ENCODE measurements around the gene KCNQ1. TPM values are rescaled to one million over a fixed set of nuclear protein-coding genes. Genes with fewer than 3 reads are reported as not detected.
A peak's percentile ranks its signal among the peaks of the same experiment; 100 is the strongest.

The KCNQ1 gene, protein sequence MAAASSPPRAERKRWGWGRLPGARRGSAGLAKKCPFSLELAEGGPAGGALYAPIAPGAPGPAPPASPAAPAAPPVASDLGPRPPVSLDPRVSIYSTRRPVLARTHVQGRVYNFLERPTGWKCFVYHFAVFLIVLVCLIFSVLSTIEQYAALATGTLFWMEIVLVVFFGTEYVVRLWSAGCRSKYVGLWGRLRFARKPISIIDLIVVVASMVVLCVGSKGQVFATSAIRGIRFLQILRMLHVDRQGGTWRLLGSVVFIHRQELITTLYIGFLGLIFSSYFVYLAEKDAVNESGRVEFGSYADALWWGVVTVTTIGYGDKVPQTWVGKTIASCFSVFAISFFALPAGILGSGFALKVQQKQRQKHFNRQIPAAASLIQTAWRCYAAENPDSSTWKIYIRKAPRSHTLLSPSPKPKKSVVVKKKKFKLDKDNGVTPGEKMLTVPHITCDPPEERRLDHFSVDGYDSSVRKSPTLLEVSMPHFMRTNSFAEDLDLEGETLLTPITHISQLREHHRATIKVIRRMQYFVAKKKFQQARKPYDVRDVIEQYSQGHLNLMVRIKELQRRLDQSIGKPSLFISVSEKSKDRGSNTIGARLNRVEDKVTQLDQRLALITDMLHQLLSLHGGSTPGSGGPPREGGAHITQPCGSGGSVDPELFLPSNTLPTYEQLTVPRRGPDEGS
- 3.4 and 4.0 TPM in 2 replicates for total RNA-seq

DNA sequence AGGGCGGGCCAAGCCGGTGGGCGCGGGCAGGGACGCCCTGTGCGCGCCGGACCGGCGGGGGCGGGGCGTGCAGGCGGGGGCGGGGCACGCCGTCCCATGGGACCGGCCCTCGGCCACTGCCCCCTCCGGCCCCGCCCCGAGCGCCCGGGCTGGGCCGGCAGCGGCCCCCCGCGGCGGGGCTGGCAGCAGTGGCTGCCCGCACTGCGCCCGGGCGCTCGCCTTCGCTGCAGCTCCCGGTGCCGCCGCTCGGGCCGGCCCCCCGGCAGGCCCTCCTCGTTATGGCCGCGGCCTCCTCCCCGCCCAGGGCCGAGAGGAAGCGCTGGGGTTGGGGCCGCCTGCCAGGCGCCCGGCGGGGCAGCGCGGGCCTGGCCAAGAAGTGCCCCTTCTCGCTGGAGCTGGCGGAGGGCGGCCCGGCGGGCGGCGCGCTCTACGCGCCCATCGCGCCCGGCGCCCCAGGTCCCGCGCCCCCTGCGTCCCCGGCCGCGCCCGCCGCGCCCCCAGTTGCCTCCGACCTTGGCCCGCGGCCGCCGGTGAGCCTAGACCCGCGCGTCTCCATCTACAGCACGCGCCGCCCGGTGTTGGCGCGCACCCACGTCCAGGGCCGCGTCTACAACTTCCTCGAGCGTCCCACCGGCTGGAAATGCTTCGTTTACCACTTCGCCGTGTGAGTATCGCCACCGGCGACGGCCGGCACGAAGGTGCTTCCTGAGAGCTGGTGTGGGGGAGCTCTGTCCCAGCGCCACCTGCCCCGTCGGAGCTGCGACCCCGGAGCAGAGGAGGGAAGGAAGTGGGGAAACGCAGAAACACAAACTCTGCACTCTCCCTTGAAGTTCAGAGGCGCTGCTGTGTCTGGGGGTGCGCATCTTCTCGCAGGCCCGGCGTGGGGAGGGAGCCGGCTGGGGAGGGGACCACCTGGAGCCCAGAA, at the start of gene KCNQ1:
Gene KCNQ1 (plus strand): TSS at position 188 of the 925 bp plus-strand sequence. CDS start 91 bp downstream, at position 279.
- Mint-ChIP-seq H3K36me3 (ENCODE audit: low read depth) (no peaks in the 10 kb centered on the region), H3K4me1 (ENCODE audit: low read depth) (peaks cover 18% of the 10 kb centered on the region), H3K9me3 (no peaks in the 10 kb centered on the region), H3K4me3 (ENCODE audit: low read depth) (peak within 1 kb of the TSS; percentile 82), H3K27me3 (ENCODE audit: low read depth) (peaks cover 12% of the 10 kb centered on the region), H3K27ac (no peak within 1 kb of the TSS)
- peak; percentile 40 for DNase-seq (ENCODE audit: low spot score)
- intact Hi-C loops (cut with micrococcal nuclease) = loop anchor here (1.0 to 2.0 kb wide), 2 partner anchors 45 to 68 kb away; partner anchors contain the start of genes CD81 and TSSC4

DNA sequence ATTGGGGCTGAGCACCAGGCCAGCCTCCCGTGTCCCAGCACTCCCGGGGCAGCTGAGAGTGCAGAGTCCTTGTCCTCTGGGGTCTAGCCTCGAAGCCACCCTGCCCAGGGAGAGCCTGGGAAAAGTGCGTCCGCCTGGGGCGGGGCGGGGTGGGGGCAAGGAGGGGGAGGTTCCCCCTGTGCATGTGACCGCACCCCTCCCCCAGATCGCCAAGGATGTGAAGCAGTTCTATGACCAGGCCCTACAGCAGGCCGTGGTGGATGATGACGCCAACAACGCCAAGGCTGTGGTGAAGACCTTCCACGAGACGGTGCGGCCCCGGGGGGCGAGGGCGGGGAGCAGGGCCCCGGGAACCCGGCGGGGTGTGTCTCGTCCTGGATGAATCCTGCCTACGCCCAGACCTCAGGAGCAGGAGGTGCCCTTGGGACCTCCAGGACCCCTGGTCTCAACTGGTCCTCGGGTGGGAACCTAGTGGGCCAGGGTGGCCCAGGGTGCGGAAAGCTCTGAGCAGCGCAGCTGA, 49.5 kb upstream of the KCNQ1 start:
- no peak for DNase-seq (ENCODE audit: low spot score)
- H3K36me3 Mint-ChIP-seq (ENCODE audit: low read depth) = peaks cover 14% of the 10 kb centered on the region
- no peaks in the 10 kb centered on the region for H3K27me3 Mint-ChIP-seq (ENCODE audit: low read depth)
- peaks cover 5% of the 10 kb centered on the region for H3K4me1 Mint-ChIP-seq (ENCODE audit: low read depth)
- no peak overlapping the region for H3K27ac Mint-ChIP-seq
- intact Hi-C loops (cut with micrococcal nuclease) = no loop called here
- H3K9me3 Mint-ChIP-seq = no peaks in the 10 kb centered on the region
- H3K4me3 Mint-ChIP-seq (ENCODE audit: low read depth) = no peak overlapping the region

DNA sequence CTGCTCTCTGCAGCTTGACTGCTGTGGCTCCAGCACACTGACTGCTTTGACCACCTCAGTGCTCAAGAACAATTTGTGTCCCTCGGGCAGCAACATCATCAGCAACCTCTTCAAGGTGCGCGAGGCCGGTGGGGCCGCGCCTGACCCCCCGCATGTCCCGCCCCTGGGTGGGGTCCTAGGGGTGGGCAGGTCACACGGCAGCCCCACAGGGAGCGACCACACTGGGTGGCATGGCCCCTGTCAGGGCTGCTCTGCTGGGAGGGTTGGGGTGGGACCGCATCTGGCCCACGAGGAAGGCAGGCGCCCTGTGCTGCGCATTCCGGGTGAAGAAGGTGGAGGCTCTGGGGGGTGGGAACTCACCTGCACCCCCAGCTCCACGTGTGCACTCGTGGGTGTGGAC, 49.0 kb upstream of the KCNQ1 start:
- intact Hi-C loops (cut with micrococcal nuclease) = no loop called here
- no peak overlapping the region for H3K27ac Mint-ChIP-seq
- no peaks in the 10 kb centered on the region for H3K27me3 Mint-ChIP-seq (ENCODE audit: low read depth)
- no peak overlapping the region for H3K4me3 Mint-ChIP-seq (ENCODE audit: low read depth)
- peaks cover 12% of the 10 kb centered on the region for H3K36me3 Mint-ChIP-seq (ENCODE audit: low read depth)
- no peaks in the 10 kb centered on the region for H3K9me3 Mint-ChIP-seq
- no peak for DNase-seq (ENCODE audit: low spot score)
- H3K4me1 Mint-ChIP-seq (ENCODE audit: low read depth) = peaks cover 5% of the 10 kb centered on the region

DNA sequence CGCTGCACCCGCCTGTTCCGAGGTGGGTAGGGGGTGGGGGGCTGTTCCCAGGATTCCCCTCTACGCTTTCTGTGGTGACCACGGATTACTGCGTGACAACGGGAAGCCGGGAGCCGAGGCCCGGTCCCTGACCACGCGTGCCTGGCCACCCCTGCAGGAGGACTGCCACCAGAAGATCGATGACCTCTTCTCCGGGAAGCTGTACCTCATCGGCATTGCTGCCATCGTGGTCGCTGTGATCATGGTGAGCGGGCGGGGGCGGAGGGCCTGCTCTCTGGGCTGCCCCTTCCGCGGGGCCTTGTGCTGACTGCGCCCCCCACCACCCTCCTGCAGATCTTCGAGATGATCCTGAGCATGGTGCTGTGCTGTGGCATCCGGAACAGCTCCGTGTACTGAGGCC, 48.3 kb upstream of the KCNQ1 start:
- H3K4me3 Mint-ChIP-seq (ENCODE audit: low read depth) = no peak overlapping the region
- intact Hi-C loops (cut with micrococcal nuclease) = no loop called here
- no peak overlapping the region for H3K27ac Mint-ChIP-seq
- no peaks in the 10 kb centered on the region for H3K9me3 Mint-ChIP-seq
- DNase-seq (ENCODE audit: low spot score) = no peak
- H3K27me3 Mint-ChIP-seq (ENCODE audit: low read depth) = no peaks in the 10 kb centered on the region
- H3K36me3 Mint-ChIP-seq (ENCODE audit: low read depth) = peaks cover 14% of the 10 kb centered on the region
- peaks cover 7% of the 10 kb centered on the region for H3K4me1 Mint-ChIP-seq (ENCODE audit: low read depth)

DNA sequence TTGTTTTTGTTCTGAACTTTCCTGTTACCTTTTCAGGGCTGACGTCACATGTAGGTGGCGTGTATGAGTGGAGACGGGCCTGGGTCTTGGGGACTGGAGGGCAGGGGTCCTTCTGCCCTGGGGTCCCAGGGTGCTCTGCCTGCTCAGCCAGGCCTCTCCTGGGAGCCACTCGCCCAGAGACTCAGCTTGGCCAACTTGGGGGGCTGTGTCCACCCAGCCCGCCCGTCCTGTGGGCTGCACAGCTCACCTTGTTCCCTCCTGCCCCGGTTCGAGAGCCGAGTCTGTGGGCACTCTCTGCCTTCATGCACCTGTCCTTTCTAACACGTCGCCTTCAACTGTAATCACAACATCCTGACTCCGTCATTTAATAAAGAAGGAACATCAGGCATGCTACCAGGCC, 47.8 kb upstream of the KCNQ1 start:
- intact Hi-C loops (cut with micrococcal nuclease) = no loop called here
- Mint-ChIP-seq H3K9me3 (no peaks in the 10 kb centered on the region), H3K27me3 (ENCODE audit: low read depth) (no peaks in the 10 kb centered on the region), H3K4me3 (ENCODE audit: low read depth) (no peak overlapping the region), H3K4me1 (ENCODE audit: low read depth) (peaks cover 8% of the 10 kb centered on the region), H3K27ac (no peak overlapping the region), H3K36me3 (ENCODE audit: low read depth) (peaks cover 16% of the 10 kb centered on the region)
- no peak for DNase-seq (ENCODE audit: low spot score)

DNA sequence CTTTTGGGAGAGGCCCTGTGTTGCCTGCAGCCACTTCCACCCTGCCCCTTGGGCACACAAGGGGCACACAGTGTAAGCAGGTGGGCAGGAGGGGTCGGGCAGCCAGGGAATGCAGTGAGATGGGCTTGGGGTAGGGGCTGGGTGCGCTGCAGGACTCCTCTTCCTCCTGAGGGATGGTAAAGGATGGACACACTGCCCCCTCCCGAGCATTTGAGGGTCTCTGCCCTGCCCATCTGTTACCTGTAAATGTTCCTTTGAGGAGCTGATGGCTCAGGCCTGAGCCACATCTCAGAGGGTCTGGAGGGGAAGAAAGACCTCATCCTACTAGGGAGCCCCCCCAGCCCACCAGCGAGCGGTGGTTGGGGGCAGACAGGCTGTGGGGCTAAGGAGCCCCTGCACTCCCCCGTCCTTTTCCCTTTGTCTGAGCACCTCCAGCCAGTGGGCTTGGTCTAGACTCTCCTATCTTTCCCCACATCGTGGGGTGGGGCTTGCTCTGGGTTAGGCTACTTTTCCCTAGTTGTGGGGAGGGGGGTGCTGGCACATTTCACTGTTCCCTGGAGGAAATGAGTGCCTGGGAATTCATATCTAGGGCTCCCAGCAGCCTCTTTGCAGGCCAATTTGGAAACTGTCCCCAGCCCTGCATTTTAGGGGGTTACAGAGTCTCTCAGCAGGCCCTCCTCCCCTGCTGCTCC, 46.0 kb upstream of the KCNQ1 start:
- intact Hi-C loops (cut with micrococcal nuclease) = no loop called here
- H3K36me3 Mint-ChIP-seq (ENCODE audit: low read depth) = peaks cover 25% of the 10 kb centered on the region
- peaks cover 8% of the 10 kb centered on the region for H3K4me1 Mint-ChIP-seq (ENCODE audit: low read depth)
- no peaks in the 10 kb centered on the region for H3K9me3 Mint-ChIP-seq
- H3K27me3 Mint-ChIP-seq (ENCODE audit: low read depth) = no peaks in the 10 kb centered on the region
- DNase-seq (ENCODE audit: low spot score) = no peak
- H3K4me3 Mint-ChIP-seq (ENCODE audit: low read depth) = peak overlapping the region; percentile 95
- H3K27ac Mint-ChIP-seq = peak overlapping the region; percentile 83

DNA sequence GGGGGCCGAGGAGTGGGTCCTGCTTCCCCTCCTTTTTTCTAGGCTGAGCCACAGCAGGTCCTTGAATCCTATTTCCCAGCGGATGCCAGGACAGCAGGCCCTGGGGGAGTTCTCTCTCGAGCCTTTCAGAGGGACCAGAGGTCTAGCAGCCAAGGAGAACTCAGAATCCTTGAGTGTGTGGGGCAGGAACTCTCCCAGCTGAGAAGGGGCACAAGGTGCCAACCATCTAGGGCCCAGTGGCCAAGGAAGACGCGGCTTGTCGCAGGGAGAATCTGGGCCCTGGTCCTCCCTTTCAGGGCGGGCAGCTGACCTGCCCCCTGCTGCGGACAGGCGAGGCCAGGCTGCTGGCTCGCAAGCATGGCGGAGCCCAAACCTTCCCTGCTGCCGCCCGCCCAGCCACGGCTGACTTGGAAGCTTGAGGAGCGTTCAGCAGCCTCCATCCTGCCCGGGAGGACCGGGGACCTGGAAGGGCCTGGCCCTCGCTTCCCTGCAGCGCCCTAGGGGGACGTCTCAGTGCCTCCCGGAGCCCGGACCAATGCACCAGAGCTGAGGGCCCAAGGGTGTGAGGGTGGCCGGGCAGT, 45.2 kb upstream of the KCNQ1 start:
- DNase-seq (ENCODE audit: low spot score) = no peak
- Mint-ChIP-seq H3K4me1 (ENCODE audit: low read depth) (peaks cover 8% of the 10 kb centered on the region), H3K9me3 (no peaks in the 10 kb centered on the region), H3K27me3 (ENCODE audit: low read depth) (no peaks in the 10 kb centered on the region), H3K4me3 (ENCODE audit: low read depth) (peak overlapping the region; percentile 95), H3K27ac (peak overlapping the region; percentile 83), H3K36me3 (ENCODE audit: low read depth) (peaks cover 27% of the 10 kb centered on the region)
- intact Hi-C loops (cut with micrococcal nuclease) = loop anchor here (1.0 to 10.0 kb wide), 6 partner anchors 22 to 1398 kb away; partner anchors contain the start of genes BRSK2, CD81, KCNQ1 and NUP98

DNA sequence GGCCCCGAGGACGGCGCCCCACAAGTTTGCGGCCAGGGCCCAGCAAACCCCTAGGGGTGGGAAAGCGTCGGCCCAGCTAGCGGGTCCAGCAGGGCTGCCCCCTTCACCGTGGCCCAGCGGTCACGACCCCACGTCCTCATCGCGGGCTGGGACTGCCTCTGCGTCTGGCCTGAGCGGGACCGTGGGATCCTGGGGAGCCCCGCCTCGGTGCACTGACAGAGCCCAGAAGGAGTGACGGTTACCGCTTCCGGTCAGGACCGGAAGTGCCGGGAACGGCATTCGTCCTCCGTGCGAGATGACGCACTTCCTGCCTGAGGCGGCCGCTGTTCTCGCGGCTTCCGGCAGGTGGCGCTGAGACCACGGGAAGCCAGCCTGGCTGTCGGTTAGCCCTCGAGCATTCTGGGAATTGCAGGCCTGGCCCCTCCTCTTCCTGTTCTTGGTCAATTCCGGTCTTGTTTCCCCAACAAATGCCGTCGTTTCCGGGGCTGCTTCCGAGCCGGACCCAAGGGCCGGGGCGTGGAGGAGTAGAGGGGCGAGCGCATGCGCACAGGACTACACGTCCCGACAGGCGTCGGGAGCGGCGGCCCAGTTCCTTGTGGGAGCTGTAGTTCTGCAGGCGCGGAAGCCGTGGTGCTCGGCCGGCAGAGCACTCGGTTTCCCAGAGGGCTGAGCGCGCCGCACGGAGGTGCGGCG, 44.6 kb upstream of the KCNQ1 start, which contains the start of gene TSSC4:
Gene TSSC4 (plus strand): TSS at position 682 of the 693 bp plus-strand sequence. CDS start 1,884 bp downstream, outside the sequence.
- H3K4me1 Mint-ChIP-seq (ENCODE audit: low read depth) = peaks cover 8% of the 10 kb centered on the region
- H3K4me3 Mint-ChIP-seq (ENCODE audit: low read depth) = peak within 1 kb of the TSS; percentile 95
- H3K36me3 Mint-ChIP-seq (ENCODE audit: low read depth) = peaks cover 27% of the 10 kb centered on the region
- H3K9me3 Mint-ChIP-seq = no peaks in the 10 kb centered on the region
- intact Hi-C loops (cut with micrococcal nuclease) = loop anchor here (1.0 to 10.0 kb wide), 6 partner anchors 23 to 1397 kb away; partner anchors contain the start of genes BRSK2, CD81, KCNQ1 and NUP98
- peak; percentile 100 for DNase-seq (ENCODE audit: low spot score)
- H3K27me3 Mint-ChIP-seq (ENCODE audit: low read depth) = no peaks in the 10 kb centered on the region
- H3K27ac Mint-ChIP-seq = peak within 1 kb of the TSS; percentile 83

DNA sequence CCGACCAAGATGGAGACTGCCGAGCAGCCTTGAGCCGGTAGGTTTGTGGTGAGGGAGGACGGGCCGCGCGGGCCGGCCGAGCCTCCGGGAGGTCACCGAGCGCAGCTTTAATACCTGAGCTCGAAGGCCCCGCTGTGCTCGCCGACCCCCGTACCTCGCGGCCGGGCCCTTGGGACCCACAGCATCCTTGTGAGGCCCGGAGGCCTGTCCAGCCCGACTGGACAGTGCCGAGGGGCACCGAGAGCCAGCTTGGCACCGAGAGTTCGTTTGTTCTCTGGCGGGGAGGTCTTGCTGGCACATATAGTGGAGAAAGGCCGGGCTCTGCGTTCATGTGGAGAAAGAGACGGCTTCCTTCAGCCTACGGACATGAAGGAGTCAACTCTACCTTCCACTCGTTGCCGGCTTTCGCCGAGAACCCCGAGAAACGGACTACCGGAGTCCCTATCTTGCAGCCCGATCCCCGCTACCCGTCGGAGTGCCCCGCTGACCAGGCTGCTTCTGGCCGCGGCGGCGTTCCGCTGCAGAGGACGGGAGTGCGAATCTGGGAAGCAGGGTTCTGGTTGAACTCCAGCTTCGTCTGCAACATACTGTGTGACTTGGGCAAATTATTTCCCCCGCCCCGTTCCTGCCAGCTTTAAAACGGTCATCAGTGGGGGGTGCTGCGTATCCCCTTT, 43.9 kb upstream of the KCNQ1 start:
- DNase-seq (ENCODE audit: low spot score) = no peak
- peaks cover 8% of the 10 kb centered on the region for H3K4me1 Mint-ChIP-seq (ENCODE audit: low read depth)
- peaks cover 27% of the 10 kb centered on the region for H3K36me3 Mint-ChIP-seq (ENCODE audit: low read depth)
- intact Hi-C loops (cut with micrococcal nuclease) = loop anchor here (1.0 to 10.0 kb wide), 6 partner anchors 24 to 1396 kb away; partner anchors contain the start of genes BRSK2, CD81, KCNQ1 and NUP98
- no peaks in the 10 kb centered on the region for H3K27me3 Mint-ChIP-seq (ENCODE audit: low read depth)
- H3K27ac Mint-ChIP-seq = peak overlapping the region; percentile 77
- H3K4me3 Mint-ChIP-seq (ENCODE audit: low read depth) = peak overlapping the region; percentile 95
- no peaks in the 10 kb centered on the region for H3K9me3 Mint-ChIP-seq

DNA sequence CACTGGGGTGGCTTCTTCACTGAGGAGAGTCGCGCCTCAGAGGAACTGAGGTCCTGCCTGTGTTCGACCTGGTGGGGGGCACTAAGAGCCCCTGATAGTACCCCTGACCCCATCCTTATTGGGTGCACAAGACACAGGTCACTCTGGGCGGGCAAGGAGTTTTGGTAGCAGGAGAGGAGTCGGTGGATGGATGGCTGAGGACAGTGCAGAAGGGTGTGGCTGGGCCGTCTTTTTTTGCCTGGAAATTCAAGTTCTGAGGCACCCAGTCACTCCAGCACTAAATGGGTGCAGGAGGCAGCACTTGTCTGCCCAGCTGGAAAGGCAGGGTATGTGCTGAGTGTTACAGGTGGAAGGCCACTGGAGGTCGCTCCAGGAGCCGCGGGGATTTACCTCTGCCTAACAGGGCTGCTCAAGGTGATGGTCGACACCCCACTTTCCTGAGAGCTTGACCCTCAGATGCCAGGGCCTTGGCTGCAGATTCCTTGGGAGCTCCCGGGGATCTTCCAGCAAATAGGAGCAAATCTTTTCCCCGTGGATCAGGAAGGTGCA, 43.3 kb upstream of the KCNQ1 start:
- peak overlapping the region; percentile 77 for H3K27ac Mint-ChIP-seq
- intact Hi-C loops (cut with micrococcal nuclease) = loop anchor here (5.0 to 10.0 kb wide), 3 partner anchors 204 to 1396 kb away; partner anchors contain the start of genes BRSK2 and NUP98
- H3K4me3 Mint-ChIP-seq (ENCODE audit: low read depth) = peak overlapping the region; percentile 95
- H3K9me3 Mint-ChIP-seq = no peaks in the 10 kb centered on the region
- H3K4me1 Mint-ChIP-seq (ENCODE audit: low read depth) = peaks cover 8% of the 10 kb centered on the region
- no peaks in the 10 kb centered on the region for H3K27me3 Mint-ChIP-seq (ENCODE audit: low read depth)
- no peak for DNase-seq (ENCODE audit: low spot score)
- peaks cover 24% of the 10 kb centered on the region for H3K36me3 Mint-ChIP-seq (ENCODE audit: low read depth)
